Bronchial epithelial cell (primary cell): Measurements from ENCODE around the gene PCDHA6. TPM values are rescaled to one million over a fixed set of nuclear protein-coding genes. Genes with fewer than 3 reads are reported as not detected.
A peak's percentile ranks its signal among the peaks of the same experiment; 100 is the strongest.

Experiments used
- DNase-seq: peaks from one replicate; pipeline ENCODE4 v3.0.0-alpha.2; 2010; ENCODE audit warnings: low read depth
- FAIRE-seq: peaks from 2 replicates; lab custom pipeline; 2011; peaks lifted over from hg19 to GRCh38; lab: Jason Lieb, UNC
- H3K27me3 ChIP-seq: 2 replicates; pipeline ENCODE4 v1.5.1; 2011; ENCODE audit warnings: low read length; ENCODE audit not compliant: control insufficient read depth, insufficient read depth
- H3K36me3 ChIP-seq: 2 replicates; pipeline ENCODE4 v1.5.1; 2011; ENCODE audit warnings: low read length; ENCODE audit not compliant: control insufficient read depth, insufficient read depth
- H3K4me3 ChIP-seq: 2 replicates; pipeline ENCODE4 v1.5.1; 2011; ENCODE audit warnings: mild to moderate bottlenecking, low read depth, low read length, control low read depth
- total RNA-seq: library from RNA; depleted of rRNA; stranded (reverse); fragments of >200 nt; gene quantifications from 2 replicates; pipeline ENCODE4 v1.2.1, GENCODE V29; 2014
- TF ChIP-seq, protein P1 (sequence below): IDR thresholded peaks from 2 replicates; pipeline ENCODE4 v1.5.1; 2011; ENCODE audit warnings: mild to moderate bottlenecking, moderate library complexity, low read length, control low read depth, inconsistent platforms; ENCODE audit not compliant: insufficient read depth, severe bottlenecking

The PCDHA6 gene
- total RNA-seq, 1 donor from 2014 or later, result not detected

DNA sequence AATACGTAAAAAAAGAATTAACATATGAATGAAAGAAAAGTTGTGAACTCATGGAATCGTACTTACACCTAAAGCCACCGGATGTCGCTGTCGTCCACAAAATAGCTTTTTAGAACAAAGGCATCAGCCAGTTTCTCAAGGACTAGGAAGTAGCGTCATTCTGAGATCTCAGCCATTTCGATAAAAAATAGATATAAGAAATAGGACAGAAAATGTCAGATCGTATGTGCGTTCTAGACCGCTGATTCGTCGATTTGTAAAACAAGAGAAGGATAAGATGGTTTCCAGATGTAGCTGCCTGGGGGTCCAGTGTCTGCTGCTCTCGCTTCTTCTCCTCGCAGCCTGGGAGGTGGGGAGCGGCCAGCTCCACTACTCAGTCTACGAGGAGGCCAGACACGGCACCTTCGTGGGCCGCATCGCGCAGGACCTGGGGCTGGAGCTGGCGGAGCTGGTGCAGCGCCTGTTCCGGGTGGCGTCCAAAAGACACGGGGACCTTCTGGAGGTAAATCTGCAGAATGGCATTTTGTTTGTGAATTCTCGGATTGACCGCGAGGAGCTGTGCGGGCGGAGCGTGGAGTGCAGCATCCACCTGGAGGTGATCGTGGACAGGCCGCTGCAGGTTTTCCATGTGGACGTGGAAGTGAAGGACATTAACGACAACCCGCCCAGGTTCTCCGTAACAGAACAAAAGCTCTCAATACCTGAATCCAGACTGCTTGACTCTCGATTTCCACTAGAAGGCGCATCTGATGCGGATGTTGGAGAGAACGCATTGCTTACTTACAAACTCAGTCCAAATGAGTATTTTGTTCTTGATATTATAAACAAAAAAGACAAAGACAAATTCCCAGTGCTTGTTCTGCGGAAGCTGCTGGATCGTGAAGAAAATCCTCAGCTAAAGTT, 28.3 kb downstream of the PCDHA6 start, which contains the start of gene PCDHA10:
Gene PCDHA10, plus strand, starts transcription at position 126 of the 903 bp plus-strand sequence. Its CDS starts 152 bp downstream, at position 278.
- DNase-seq (peak; percentile 7), FAIRE-seq (no peak)
- H3K4me3 ChIP-seq, result no peak within 1 kb of the TSS
- no peaks in the 10 kb centered on the region for H3K36me3 ChIP-seq
- TF ChIP-seq, protein P1, sequence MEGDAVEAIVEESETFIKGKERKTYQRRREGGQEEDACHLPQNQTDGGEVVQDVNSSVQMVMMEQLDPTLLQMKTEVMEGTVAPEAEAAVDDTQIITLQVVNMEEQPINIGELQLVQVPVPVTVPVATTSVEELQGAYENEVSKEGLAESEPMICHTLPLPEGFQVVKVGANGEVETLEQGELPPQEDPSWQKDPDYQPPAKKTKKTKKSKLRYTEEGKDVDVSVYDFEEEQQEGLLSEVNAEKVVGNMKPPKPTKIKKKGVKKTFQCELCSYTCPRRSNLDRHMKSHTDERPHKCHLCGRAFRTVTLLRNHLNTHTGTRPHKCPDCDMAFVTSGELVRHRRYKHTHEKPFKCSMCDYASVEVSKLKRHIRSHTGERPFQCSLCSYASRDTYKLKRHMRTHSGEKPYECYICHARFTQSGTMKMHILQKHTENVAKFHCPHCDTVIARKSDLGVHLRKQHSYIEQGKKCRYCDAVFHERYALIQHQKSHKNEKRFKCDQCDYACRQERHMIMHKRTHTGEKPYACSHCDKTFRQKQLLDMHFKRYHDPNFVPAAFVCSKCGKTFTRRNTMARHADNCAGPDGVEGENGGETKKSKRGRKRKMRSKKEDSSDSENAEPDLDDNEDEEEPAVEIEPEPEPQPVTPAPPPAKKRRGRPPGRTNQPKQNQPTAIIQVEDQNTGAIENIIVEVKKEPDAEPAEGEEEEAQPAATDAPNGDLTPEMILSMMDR, result no peak
- H3K27me3 ChIP-seq, result no peaks in the 10 kb centered on the region

DNA sequence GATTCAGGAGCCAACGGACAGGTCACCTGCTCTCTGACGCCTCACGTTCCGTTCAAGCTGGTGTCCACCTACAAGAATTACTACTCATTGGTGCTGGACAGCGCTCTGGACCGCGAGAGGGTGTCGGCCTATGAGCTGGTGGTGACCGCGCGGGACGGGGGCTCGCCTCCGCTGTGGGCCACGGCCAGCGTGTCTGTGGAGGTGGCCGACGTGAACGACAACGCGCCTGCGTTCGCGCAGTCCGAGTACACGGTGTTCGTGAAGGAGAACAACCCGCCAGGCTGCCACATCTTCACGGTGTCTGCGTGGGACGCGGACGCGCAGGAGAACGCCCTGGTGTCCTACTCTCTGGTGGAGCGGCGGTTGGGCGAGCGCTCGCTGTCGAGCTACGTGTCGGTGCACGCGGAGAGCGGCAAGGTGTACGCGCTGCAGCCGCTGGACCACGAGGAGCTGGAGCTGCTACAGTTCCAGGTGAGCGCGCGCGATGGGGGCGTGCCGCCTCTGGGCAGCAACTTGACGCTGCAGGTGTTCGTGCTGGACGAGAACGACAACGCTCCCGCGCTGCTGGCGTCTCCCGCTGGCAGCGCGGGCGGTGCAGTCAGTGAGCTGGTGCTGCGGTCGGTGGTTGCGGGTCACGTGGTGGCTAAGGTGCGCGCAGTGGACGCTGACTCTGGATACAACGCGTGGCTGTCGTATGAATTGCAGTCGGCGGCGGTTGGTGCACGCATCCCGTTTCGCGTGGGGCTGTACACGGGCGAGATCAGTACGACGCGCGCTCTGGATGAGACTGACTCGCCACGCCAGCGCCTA, 29.6 kb downstream of the PCDHA6 start:
- Histone ChIP-seq H3K27me3 (no peaks in the 10 kb centered on the region), H3K36me3 (no peaks in the 10 kb centered on the region), H3K4me3 (no peak overlapping the region)
- DNase-seq (no peak), FAIRE-seq (no peak)
- TF ChIP-seq, protein P1, result no peak

DNA sequence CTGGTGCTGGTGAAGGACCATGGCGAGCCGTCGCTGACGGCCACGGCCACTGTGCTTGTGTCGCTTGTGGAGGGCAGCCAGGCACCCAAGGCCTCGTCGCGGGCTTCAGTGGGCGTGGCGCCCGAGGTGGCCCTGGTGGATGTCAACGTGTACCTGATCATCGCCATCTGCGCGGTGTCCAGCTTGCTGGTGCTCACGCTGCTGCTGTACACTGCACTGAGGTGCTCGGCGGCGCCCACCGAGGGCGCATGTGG, 30.2 kb downstream of the PCDHA6 start:
- no peaks in the 10 kb centered on the region for H3K36me3 ChIP-seq
- FAIRE-seq (no peak), DNase-seq (no peak)
- no peak overlapping the region for H3K4me3 ChIP-seq
- no peaks in the 10 kb centered on the region for H3K27me3 ChIP-seq
- TF ChIP-seq, protein P1, result no peak

GRCh38 chr5:140862441-140863295, 34.9 kb downstream of the PCDHA6 start:
- no peaks in the 10 kb centered on the region for H3K36me3 ChIP-seq
- TF ChIP-seq, protein P1, result no peak
- no peak for FAIRE-seq
- no peak for DNase-seq
- H3K4me3 ChIP-seq, result no peak overlapping the region
- H3K27me3 ChIP-seq, result no peaks in the 10 kb centered on the region

DNA sequence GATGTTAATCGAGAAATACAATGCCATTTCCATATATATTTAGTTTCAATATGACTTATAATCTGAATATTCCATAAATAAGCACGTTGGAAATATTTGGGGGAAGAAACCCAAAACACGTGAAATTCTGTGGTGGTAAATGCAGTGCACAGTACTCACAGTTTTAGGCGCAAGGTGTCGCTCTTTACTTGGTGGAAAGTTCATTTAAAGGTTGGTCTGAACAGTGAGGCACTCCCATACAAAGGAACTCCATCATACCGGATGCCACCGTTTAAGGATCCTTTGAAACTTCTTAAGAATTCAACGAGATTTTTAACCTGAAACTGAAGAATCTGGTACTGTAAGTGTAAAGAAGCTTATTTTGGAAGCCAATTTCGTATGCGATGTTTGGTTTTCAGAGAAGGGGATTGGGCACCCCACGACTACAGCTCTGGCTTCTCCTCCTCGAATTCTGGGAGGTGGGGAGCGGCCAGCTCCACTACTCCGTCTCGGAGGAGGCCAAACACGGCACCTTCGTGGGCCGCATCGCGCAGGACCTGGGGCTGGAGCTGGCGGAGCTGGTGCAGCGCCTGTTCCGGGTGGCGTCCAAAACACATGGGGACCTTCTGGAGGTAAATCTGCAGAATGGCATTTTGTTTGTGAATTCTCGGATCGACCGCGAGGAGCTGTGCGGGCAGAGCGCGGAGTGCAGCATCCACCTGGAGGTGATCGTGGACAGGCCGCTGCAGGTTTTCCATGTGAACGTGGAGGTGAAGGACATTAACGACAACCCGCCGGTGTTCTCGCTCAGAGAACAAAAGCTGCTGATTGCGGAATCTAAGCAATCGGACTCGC, 41.2 kb downstream of the PCDHA6 start, which contains the start of gene PCDHA11:
Gene PCDHA11, plus strand, starts transcription at position 237 of the 834 bp plus-strand sequence. Its CDS starts 147 bp downstream, at position 384.
- Histone ChIP-seq H3K4me3 (no peak within 1 kb of the TSS), H3K27me3 (no peaks in the 10 kb centered on the region)

More for the DNA sequence above, 41.2 kb downstream of the PCDHA6 start, which contains the start of gene PCDHA11:
- FAIRE-seq, result no peak
- H3K36me3 ChIP-seq, result no peaks in the 10 kb centered on the region
- DNase-seq, result peak; percentile 29
- TF ChIP-seq, protein P1, result peak; percentile 36
